Measurements from ENCODE around the gene MTAP.

Gene MTAP

GRCh38 chr9:21985964-21986667 is 183.7 kb downstream of the MTAP start:
- no peak overlapping the region for H3K4me3 ChIP-seq (ENCODE audit: low read depth, low read length)
- TF ChIP-seq CTCF (IDR thresholded peaks at IDR 0.05; ENCODE audit: insufficient read depth, low read depth, low read length, missing control alignments), result no peak
- DNase-seq (ENCODE audit: low read depth), result no peak
